MCF 10A (cell line): ENCODE measurements around the gene TXNDC5. TPM values are rescaled to one million over a fixed set of nuclear protein-coding genes. Genes with fewer than 3 reads are reported as not detected.

Source experiments
- BruUV-seq: library from RNA; stranded (reverse); fragments of 400-500 nt; replicated peaks from 2 replicates; lab custom pipeline; 2021; lab: Mats Ljungman, UMichigan
- CTCF ChIA-PET: fragments of 300-600 bp; sonication (Branson Sonifier 250); formaldehyde crosslinking; extraction: SDS; loops from one replicate; lab custom pipeline; 2021; ENCODE audit warnings: antibody characterized with exemption, inconsistent platforms; lab: Yijun Ruan, JAX
- POLR2A ChIA-PET: fragments of 300-600, 350-650 bp; sonication (Branson Sonifier 250); formaldehyde crosslinking; extraction: SDS; loops from one replicate; lab custom pipeline; 2020; ENCODE audit warnings: antibody characterized with exemption, inconsistent platforms; lab: Yijun Ruan, JAX
- DNase-seq: peaks from one replicate; pipeline ENCODE4 v3.0.0-alpha.2; 2018; ENCODE audit not compliant: unreplicated experiment
- H3K27ac Mint-ChIP-seq: one replicate; pipeline ENCODE4 v1.8.0; 2022; ENCODE audit warnings: mild to moderate bottlenecking, low read depth, mixed read lengths; ENCODE audit not compliant: unreplicated experiment
- H3K27me3 Mint-ChIP-seq: one replicate; pipeline ENCODE4 v1.8.0; 2022; ENCODE audit warnings: mixed read lengths; ENCODE audit not compliant: insufficient read depth, unreplicated experiment
- H3K36me3 Mint-ChIP-seq: one replicate; pipeline ENCODE4 v1.8.0; 2022; ENCODE audit warnings: mild to moderate bottlenecking, moderate library complexity, mixed read lengths; ENCODE audit not compliant: insufficient read depth, unreplicated experiment
- H3K4me1 Mint-ChIP-seq: one replicate; pipeline ENCODE4 v1.8.0; 2022; ENCODE audit warnings: mixed read lengths; ENCODE audit not compliant: insufficient read depth, unreplicated experiment
- H3K4me3 Mint-ChIP-seq: one replicate; pipeline ENCODE4 v1.8.0; 2022; ENCODE audit warnings: mild to moderate bottlenecking, moderate library complexity, mixed read lengths; ENCODE audit not compliant: unreplicated experiment
- H3K9me3 Mint-ChIP-seq: one replicate; pipeline ENCODE4 v1.8.0; 2022; ENCODE audit warnings: mixed read lengths; ENCODE audit not compliant: unreplicated experiment
- intact Hi-C: fragments of 100-400 bp; cut with micrococcal nuclease; formaldehyde crosslinking; loops from 2 replicates; pipeline ENCODE4 v1.14.1; 2022
- total RNA-seq: library from RNA; stranded (reverse); gene quantifications from 2 replicates; pipeline ENCODE4 v1.2.3, GENCODE V29; 2022
- TF ChIP-seq, protein P1 (sequence below): fragments of 200-600 bp; IDR thresholded peaks from one replicate; pipeline ENCODE4 v1.8.0; 2022; ENCODE audit warnings: antibody characterized with exemption, mild to moderate bottlenecking; ENCODE audit not compliant: unreplicated experiment

Gene TXNDC5
- total RNA-seq, 1 experiment from 2014 or later: 195 TPM

DNA sequence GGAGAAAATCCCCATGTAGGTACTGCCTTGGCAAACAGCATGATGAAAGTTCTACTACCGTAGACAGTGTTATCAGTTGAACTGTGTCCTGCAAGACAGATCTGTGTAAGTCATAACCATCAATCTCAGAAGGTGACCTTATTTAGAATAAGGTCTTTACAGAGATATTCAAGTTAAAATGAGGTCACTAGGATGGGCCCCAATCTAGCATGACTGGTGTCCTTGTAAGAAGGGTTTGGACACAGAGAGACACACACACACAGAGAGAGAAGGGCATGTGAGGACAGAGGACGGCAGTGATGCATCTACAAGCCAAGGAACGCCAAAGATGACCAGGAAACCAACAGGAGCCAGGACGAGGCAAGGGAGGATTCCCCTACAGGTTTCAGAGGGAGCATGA, 8.8 kb downstream of the TXNDC5 start:
- Mint-ChIP-seq H3K36me3 (peaks cover 87% of the 10 kb centered on the region), H3K27ac (no peak overlapping the region), H3K4me3 (no peak overlapping the region), H3K9me3 (no peaks in the 10 kb centered on the region), H3K4me1 (peaks cover 6% of the 10 kb centered on the region), H3K27me3 (no peaks in the 10 kb centered on the region)
- POLR2A ChIA-PET: no interaction called here
- no TSS peak for BruUV-seq
- TF ChIP-seq, protein P1, sequence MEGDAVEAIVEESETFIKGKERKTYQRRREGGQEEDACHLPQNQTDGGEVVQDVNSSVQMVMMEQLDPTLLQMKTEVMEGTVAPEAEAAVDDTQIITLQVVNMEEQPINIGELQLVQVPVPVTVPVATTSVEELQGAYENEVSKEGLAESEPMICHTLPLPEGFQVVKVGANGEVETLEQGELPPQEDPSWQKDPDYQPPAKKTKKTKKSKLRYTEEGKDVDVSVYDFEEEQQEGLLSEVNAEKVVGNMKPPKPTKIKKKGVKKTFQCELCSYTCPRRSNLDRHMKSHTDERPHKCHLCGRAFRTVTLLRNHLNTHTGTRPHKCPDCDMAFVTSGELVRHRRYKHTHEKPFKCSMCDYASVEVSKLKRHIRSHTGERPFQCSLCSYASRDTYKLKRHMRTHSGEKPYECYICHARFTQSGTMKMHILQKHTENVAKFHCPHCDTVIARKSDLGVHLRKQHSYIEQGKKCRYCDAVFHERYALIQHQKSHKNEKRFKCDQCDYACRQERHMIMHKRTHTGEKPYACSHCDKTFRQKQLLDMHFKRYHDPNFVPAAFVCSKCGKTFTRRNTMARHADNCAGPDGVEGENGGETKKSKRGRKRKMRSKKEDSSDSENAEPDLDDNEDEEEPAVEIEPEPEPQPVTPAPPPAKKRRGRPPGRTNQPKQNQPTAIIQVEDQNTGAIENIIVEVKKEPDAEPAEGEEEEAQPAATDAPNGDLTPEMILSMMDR: no peak
- intact Hi-C loops: no loop called here
- CTCF ChIA-PET: no interaction called here
- DNase-seq: no peak

DNA sequence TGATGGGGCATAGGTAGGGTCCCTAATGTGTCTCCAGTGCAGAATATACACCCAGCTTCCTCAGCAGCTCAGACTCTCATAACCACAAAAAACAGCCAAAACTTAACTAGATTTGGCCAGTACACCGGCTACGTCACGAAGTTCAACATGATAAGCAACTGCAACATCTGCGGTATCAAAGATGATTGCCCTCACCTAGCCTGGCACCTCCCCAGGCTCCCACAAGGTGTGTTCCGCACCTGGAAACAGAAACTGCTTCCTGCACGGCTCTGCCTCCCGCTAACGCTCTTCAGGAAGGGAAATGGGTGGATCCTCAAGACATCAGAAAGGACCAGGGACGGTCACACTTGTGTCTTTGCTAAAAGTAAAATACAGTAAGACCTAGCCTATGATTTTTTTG, 9.5 kb downstream of the TXNDC5 start:
- no peak for DNase-seq
- TF ChIP-seq, protein P1: no peak
- Mint-ChIP-seq H3K36me3 (peaks cover 90% of the 10 kb centered on the region), H3K27me3 (no peaks in the 10 kb centered on the region), H3K4me1 (peaks cover 6% of the 10 kb centered on the region), H3K27ac (peak overlapping the region; percentile 27), H3K4me3 (no peak overlapping the region), H3K9me3 (no peaks in the 10 kb centered on the region)
- intact Hi-C loops: no loop called here
- ChIA-PET CTCF (no interaction called here), POLR2A (no interaction called here)
- no TSS peak for BruUV-seq

DNA sequence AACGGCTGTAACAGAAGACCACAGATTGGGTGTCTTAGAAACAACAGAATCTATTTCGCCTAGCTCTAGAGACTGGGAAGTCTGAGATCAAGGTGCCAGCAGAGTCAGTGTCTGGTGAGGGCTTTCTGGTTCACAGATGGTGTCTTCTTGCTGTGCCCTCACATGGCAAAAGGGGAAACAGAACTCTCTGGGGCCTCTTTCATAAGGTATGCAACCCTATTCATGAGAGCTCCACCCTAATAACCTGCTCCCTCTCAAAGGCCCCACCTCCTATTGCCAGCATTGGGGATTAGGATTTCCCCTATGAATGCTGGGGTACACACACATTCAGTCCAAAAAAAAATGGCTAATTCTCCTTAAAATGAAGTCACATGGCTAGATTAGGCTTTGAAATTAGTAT, 10.0 kb downstream of the TXNDC5 start:
- BruUV-seq: no TSS peak
- peaks cover 94% of the 10 kb centered on the region for H3K36me3 Mint-ChIP-seq
- TF ChIP-seq, protein P1: no peak

DNA sequence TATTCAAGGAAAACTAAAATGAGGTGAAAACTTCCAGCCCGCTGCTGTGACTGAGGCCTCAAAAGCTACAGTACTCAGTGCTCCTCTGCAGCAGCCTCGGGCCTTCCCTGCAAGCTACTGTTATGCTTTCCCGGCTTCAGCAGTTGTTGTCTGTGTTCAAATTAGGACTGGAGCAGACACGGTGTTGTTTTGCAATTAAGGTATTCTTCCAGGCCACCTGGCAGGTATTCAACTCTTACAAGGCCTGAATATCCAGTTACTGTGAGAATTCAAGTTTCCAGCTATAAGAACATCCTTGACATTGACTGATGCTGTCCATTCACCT, 10.7 kb downstream of the TXNDC5 start:
- Mint-ChIP-seq H3K4me3 (no peak overlapping the region), H3K27ac (no peak overlapping the region), H3K4me1 (peaks cover 3% of the 10 kb centered on the region), H3K9me3 (no peaks in the 10 kb centered on the region), H3K27me3 (no peaks in the 10 kb centered on the region), H3K36me3 (peaks cover 95% of the 10 kb centered on the region)
- DNase-seq: no peak
- intact Hi-C loops: no loop called here
- TF ChIP-seq, protein P1: no peak
- BruUV-seq: no TSS peak
- POLR2A ChIA-PET: interaction anchor here (0.6 kb wide), 1 partner anchor 50 kb away, joined by 3 read pairs; no protein-coding TSS in a partner anchor
- CTCF ChIA-PET: interaction anchor here (0.9 to 1.0 kb wide), 3 partner anchors 57 to 177 kb away, joined by 3 to 4 read pairs (median 3); no protein-coding TSS in a partner anchor

More for the DNA sequence above, 10.0 kb downstream of the TXNDC5 start:
- CTCF ChIA-PET: interaction anchor here (1.0 kb wide), 1 partner anchor 159 kb away, joined by 3 read pairs; no protein-coding TSS in a partner anchor
- peaks cover 6% of the 10 kb centered on the region for H3K4me1 Mint-ChIP-seq
- POLR2A ChIA-PET: no interaction called here
- H3K4me3 Mint-ChIP-seq: no peak overlapping the region
- H3K9me3 Mint-ChIP-seq: no peaks in the 10 kb centered on the region
- H3K27ac Mint-ChIP-seq: peak overlapping the region; percentile 27
- no peak for DNase-seq
- intact Hi-C loops: no loop called here
- no peaks in the 10 kb centered on the region for H3K27me3 Mint-ChIP-seq
